Kidney epithelial cell (primary cell): ENCODE data around the gene CDHR2. TPM values are rescaled to one million over a fixed set of nuclear protein-coding genes. Genes with fewer than 3 reads are reported as not detected.

Experiments used
- DNase-seq: peaks from one replicate; pipeline ENCODE4 v3.0.0-alpha.2; 2010; ENCODE audit warnings: low read depth
- H3K27me3 ChIP-seq: 2 replicates; pipeline ENCODE4 v1.6.0; 2011; ENCODE audit warnings: low read length; ENCODE audit not compliant: control insufficient read depth, insufficient read depth
- H3K36me3 ChIP-seq: 2 replicates; pipeline ENCODE4 v1.5.1; 2011; ENCODE audit warnings: low read length; ENCODE audit not compliant: control insufficient read depth, insufficient read depth
- H3K4me3 ChIP-seq: 2 replicates; pipeline ENCODE4 v1.5.1; 2011; ENCODE audit warnings: low read depth, mild to moderate bottlenecking, control low read depth, low read length
- CTCF ChIP-seq: IDR thresholded peaks from 2 replicates; pipeline ENCODE4 v1.5.1; 2011; ENCODE audit warnings: mild to moderate bottlenecking, moderate library complexity, low read length, control low read depth, inconsistent platforms; ENCODE audit not compliant: insufficient read depth, poor library complexity, severe bottlenecking
- total RNA-seq: library from RNA; depleted of rRNA; stranded (reverse); fragments of >200 nt; gene quantifications from 2 replicates; pipeline ENCODE4 v1.2.3, GENCODE V29; 2015

The CDHR2 gene
- total RNA-seq, 1 donor from 2014 or later = 0.08 TPM

GRCh38 chr5:176526462-176526861, 22.7 kb upstream of the CDHR2 start:
- H3K36me3 ChIP-seq = peaks cover 4% of the 10 kb centered on the region
- DNase-seq = no peak
- no peak for TF ChIP-seq CTCF

GRCh38 chr5:176527246-176528222, 21.6 kb upstream of the CDHR2 start:
- no peak for TF ChIP-seq CTCF
- no peak for DNase-seq
- H3K27me3 ChIP-seq = no peaks in the 10 kb centered on the region
- no peak overlapping the region for H3K4me3 ChIP-seq
- peaks cover 5% of the 10 kb centered on the region for H3K36me3 ChIP-seq

More at GRCh38 chr5:176526462-176526861, 22.7 kb upstream of the CDHR2 start:
- H3K4me3 ChIP-seq = no peak overlapping the region
- H3K27me3 ChIP-seq = no peaks in the 10 kb centered on the region

- H3K36me3 ChIP-seq = peaks cover 5% of the 10 kb centered on the region
- no peak for DNase-seq
Observed at GRCh38 chr5:176528301-176528700, 20.8 kb upstream of the CDHR2 start.

GRCh38 chr5:176528761-176529115, 20.4 kb upstream of the CDHR2 start:
- Histone ChIP-seq H3K36me3 (peaks cover 5% of the 10 kb centered on the region), H3K4me3 (no peak overlapping the region), H3K27me3 (no peaks in the 10 kb centered on the region)
- no peak for TF ChIP-seq CTCF
- DNase-seq = no peak

More at GRCh38 chr5:176528301-176528700, 20.8 kb upstream of the CDHR2 start:
- no peak overlapping the region for H3K4me3 ChIP-seq
- no peak for TF ChIP-seq CTCF
- no peaks in the 10 kb centered on the region for H3K27me3 ChIP-seq

- DNase-seq = no peak
- TF ChIP-seq CTCF = no peak
- Histone ChIP-seq H3K36me3 (peaks cover 5% of the 10 kb centered on the region), H3K4me3 (no peak overlapping the region), H3K27me3 (no peaks in the 10 kb centered on the region)
Observed at GRCh38 chr5:176529116-176529740, 19.9 kb upstream of the CDHR2 start.
